Endothelial cell of umbilical vein (primary cell): Measurements from ENCODE around the gene ULK4. TPM values are rescaled to one million over a fixed set of nuclear protein-coding genes. Genes with fewer than 3 reads are reported as not detected.

Experiments
- BruUV-seq: library from RNA; stranded (reverse); fragments of 400-500 nt; replicated peaks from 2 replicates; lab custom pipeline; 2021; lab: Mats Ljungman, UMichigan
- CTCF ChIA-PET: fragments of 300-600, 350-600 bp; sonication (Branson Sonifier 250); formaldehyde crosslinking; loops from one replicate; lab custom pipeline; 2021; ENCODE audit warnings: antibody characterized with exemption, inconsistent platforms; lab: Charles Lee
- POLR2A ChIA-PET: fragments of 300-600, 350-600 bp; sonication (Branson Sonifier 250); formaldehyde crosslinking; loops from one replicate; lab custom pipeline; 2021; ENCODE audit warnings: antibody characterized with exemption, inconsistent platforms; lab: Charles Lee
- DNase-seq: peaks from one replicate; pipeline ENCODE4 v3.0.0-alpha.2; 2011; ENCODE audit warnings: low read depth, low spot score
- FAIRE-seq: peaks from 2 replicates; lab custom pipeline; 2011; peaks lifted over from hg19 to GRCh38; lab: Jason Lieb, UNC
- H2AFZ ChIP-seq: 2 replicates; pipeline ENCODE4 v1.6.0; 2012; ENCODE audit warnings: low read depth, low read length, control low read depth, inconsistent platforms
- H3K27ac ChIP-seq: 2 replicates; pipeline ENCODE4 v1.5.1; 2011; ENCODE audit warnings: low read depth, mild to moderate bottlenecking, control low read depth, low read length, moderate library complexity; ENCODE audit not compliant: insufficient read depth
- H3K27me3 ChIP-seq, 2 experiments: 2 replicates each; pipeline versions ENCODE4 v1.6.0 to v1.6.1; 2011; ENCODE audit warnings: low read length in 2 of 2, mixed read lengths in 1 of 2; ENCODE audit not compliant: control insufficient read depth in 2 of 2, insufficient read depth in 2 of 2
- H3K36me3 ChIP-seq, 2 experiments: 2 replicates in 1 of 2; 3 replicates in 1 of 2; pipeline ENCODE4 v1.5.1; 2011; ENCODE audit warnings: low read length in 2 of 2, mild to moderate bottlenecking in 1 of 2, moderate library complexity in 1 of 2; ENCODE audit not compliant: control insufficient read depth in 2 of 2, insufficient read depth in 2 of 2; ENCODE audit errors: extremely low read depth in 1 of 2
- H3K4me1 ChIP-seq: 3 replicates; pipeline ENCODE4 v1.5.1; 2011; ENCODE audit warnings: mild to moderate bottlenecking, low read length; ENCODE audit not compliant: control insufficient read depth, insufficient read depth; ENCODE audit errors: extremely low read depth
- H3K4me2 ChIP-seq: 2 replicates; pipeline ENCODE4 v1.6.1; 2011; ENCODE audit warnings: low read length, control low read depth, mixed read lengths; ENCODE audit not compliant: insufficient read depth
- H3K4me3 ChIP-seq, 3 experiments: fragments of 200-600 bp in 1 of 3; sonication (generic), shearing (Covaris generic) in 1 of 3; replicated peaks in 1 of 3; 2 replicates each; pipeline ENCODE4 v1.5.1; 2011 to 2016; ENCODE audit warnings: control low read depth in 3 of 3, low read length in 3 of 3, mild to moderate bottlenecking in 2 of 3, inconsistent platforms in 1 of 3, low read depth in 1 of 3, moderate library complexity in 1 of 3; ENCODE audit not compliant: insufficient read depth in 1 of 3
- H3K79me2 ChIP-seq: 2 replicates; pipeline ENCODE4 v1.6.0; 2012; ENCODE audit warnings: low read length, inconsistent platforms; ENCODE audit not compliant: control insufficient read depth, insufficient read depth
- H3K9ac ChIP-seq: replicated peaks from 2 replicates; pipeline ENCODE3; 2011; ENCODE audit warnings: low read length, control low read depth; ENCODE audit not compliant: insufficient read depth; ENCODE audit errors: extremely low read depth
- H3K9me1 ChIP-seq: replicated peaks from 3 replicates; pipeline ENCODE4 v1.6.0; 2011; ENCODE audit warnings: mild to moderate bottlenecking, low read length; ENCODE audit not compliant: control insufficient read depth, insufficient read depth; ENCODE audit errors: extremely low read depth
- H3K9me3 ChIP-seq: replicated peaks from 2 replicates; pipeline ENCODE4 v1.5.1; 2012; ENCODE audit warnings: low read length, inconsistent platforms; ENCODE audit not compliant: control insufficient read depth, insufficient read depth
- H4K20me1 ChIP-seq: replicated peaks from 2 replicates; pipeline ENCODE3; 2011; ENCODE audit warnings: mild to moderate bottlenecking, low read length; ENCODE audit not compliant: control insufficient read depth, insufficient read depth; ENCODE audit errors: extremely low read depth
- EZH2 ChIP-seq: IDR thresholded peaks from 2 replicates; pipeline ENCODE4 v1.6.1; 2012; ENCODE audit warnings: borderline replicate concordance, low read depth, mild to moderate bottlenecking, moderate library complexity, low read length, inconsistent platforms; ENCODE audit not compliant: severe bottlenecking
- FOS ChIP-seq: IDR thresholded peaks from 2 replicates; pipeline ENCODE4 v1.6.1; 2011; ENCODE audit warnings: mild to moderate bottlenecking, low read length, moderate library complexity, borderline replicate concordance; ENCODE audit not compliant: insufficient read depth
- GATA2 ChIP-seq: IDR thresholded peaks from 2 replicates; pipeline ENCODE4 v1.7.0; 2011; ENCODE audit warnings: low read depth, mild to moderate bottlenecking, moderate library complexity, mixed read lengths, low read length; ENCODE audit not compliant: insufficient read length, insufficient read depth
- JUN ChIP-seq: IDR thresholded peaks from 2 replicates; pipeline ENCODE4 v1.6.1; 2011; ENCODE audit warnings: borderline replicate concordance, low read depth; ENCODE audit not compliant: insufficient read length, insufficient read depth
- MYC ChIP-seq: IDR thresholded peaks from one replicate; pipeline ENCODE4 v1.6.1; 2011; ENCODE audit warnings: mild to moderate bottlenecking, low read depth, low read length
- POLR2A ChIP-seq: IDR thresholded peaks from 2 replicates; pipeline ENCODE4 v1.6.1; 2012; ENCODE audit warnings: low read depth, mild to moderate bottlenecking, control low read depth, low read length
- POLR2AphosphoS5 ChIP-seq: IDR thresholded peaks from 2 replicates; pipeline ENCODE4 v1.6.1; 2012; ENCODE audit warnings: low read depth, mild to moderate bottlenecking, control low read depth, low read length, moderate library complexity; ENCODE audit not compliant: insufficient read depth
- dilution Hi-C: fragments of 300-500 bp; cut with MboI; formaldehyde crosslinking; loops from one replicate; pipeline ENCODE4 v1.15.0; 2019; ENCODE audit warnings: low sequenced_read_pairs; ENCODE audit not compliant: extremely low pct_ligation_motif_present
- intact Hi-C: fragments of 100-400 bp; cut with micrococcal nuclease; formaldehyde crosslinking; loops from one replicate; pipeline ENCODE4 v1.10.0; 2022
- polyA plus RNA-seq, 4 experiments: library from polyadenylated mRNA; depleted of rRNA in 3 of 4; stranded (reverse) in 3 of 4; unstranded in 1 of 4; fragments of >200 nt; gene quantifications; 2 replicates each; pipeline versions ENCODE4 v1.2.1 to v1.2.3, GENCODE V29; 2011 to 2012; ENCODE audit warnings: missing spikeins in 1 of 4
- total RNA-seq: library from RNA; stranded (reverse); gene quantifications from 2 replicates; pipeline ENCODE4 v1.2.3, GENCODE V29; 2021
- TF ChIP-seq, protein P1 (sequence below), 2 donors: IDR thresholded peaks; 1 replicate in 1 of 2; 2 replicates in 1 of 2; pipeline ENCODE4 v1.5.1; 2011; ENCODE audit warnings: low read length in 2 of 2, mild to moderate bottlenecking in 2 of 2, moderate library complexity in 2 of 2, control low read depth in 1 of 2, inconsistent platforms in 1 of 2, low read depth in 1 of 2; ENCODE audit not compliant: insufficient read depth in 1 of 2; ENCODE audit errors: extremely low read depth in 1 of 2
- TF ChIP-seq, protein P2 (sequence below): IDR thresholded peaks from 2 replicates; pipeline ENCODE4 v1.6.1; 2011; ENCODE audit not compliant: insufficient read depth, insufficient read length

The ULK4 gene
- total and polyA plus RNA-seq, 2 donors (not counting 3 experiments of a cell fraction or from before 2014, with no cell fraction given): 3.3 to 16.0 TPM

- Histone ChIP-seq H3K4me3 (no peak overlapping the region), H3K9me3 (no peaks in the 10 kb centered on the region), H3K27ac (no peak overlapping the region), H3K4me1 (no peaks in the 10 kb centered on the region), H2AFZ (no peak overlapping the region), H4K20me1 (no peaks in the 10 kb centered on the region), H3K27me3 (no peaks in the 10 kb centered on the region), H3K79me2 (no peaks in the 10 kb centered on the region), H3K9ac (no peak overlapping the region), H3K9me1 (no peaks in the 10 kb centered on the region), H3K4me2 (no peak overlapping the region), H3K36me3 (no peaks in the 10 kb centered on the region)
- TF ChIP-seq JUN (no peak), POLR2A (no peak)
- intact Hi-C loops: no loop called here
- DNase-seq (no peak), FAIRE-seq (no peak)
- dilution Hi-C loops: no loop called here
- BruUV-seq: no TSS peak
- ChIA-PET POLR2A (no interaction called here), CTCF (interaction anchor here (0.9 kb wide), 1 partner anchor 9 kb away, joined by 3 read pairs; no protein-coding TSS in a partner anchor)
Observed at GRCh38 chr3:41592753-41593510, 369.0 kb downstream of the ULK4 start.

DNA sequence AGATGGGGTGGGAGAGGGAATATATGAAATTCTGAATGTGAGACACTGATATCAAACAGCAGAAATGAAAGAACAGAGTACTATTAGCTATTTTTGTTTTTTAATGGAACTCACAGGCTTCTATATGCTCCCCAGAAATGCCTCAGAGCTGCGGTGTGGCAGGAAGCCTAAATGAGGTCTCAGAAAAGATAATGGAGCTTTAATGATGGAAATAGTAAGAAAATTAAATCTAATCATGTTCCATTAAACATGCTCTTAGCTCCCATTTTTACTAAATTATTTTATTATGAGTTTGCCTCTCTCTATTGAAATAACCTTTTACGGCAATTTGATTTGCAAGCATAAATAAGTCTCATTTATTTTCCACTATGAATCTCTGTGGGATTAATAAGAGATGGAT lies 378.9 kb downstream of the ULK4 start:
- Histone ChIP-seq H2AFZ (no peak overlapping the region), H3K36me3 (no peaks in the 10 kb centered on the region), H3K9me1 (no peaks in the 10 kb centered on the region), H3K27me3 (no peaks in the 10 kb centered on the region), H3K9ac (no peak overlapping the region), H3K4me1 (no peaks in the 10 kb centered on the region), H3K4me2 (no peak overlapping the region), H3K9me3 (no peaks in the 10 kb centered on the region), H3K4me3 (no peak overlapping the region), H3K79me2 (no peaks in the 10 kb centered on the region), H3K27ac (no peak overlapping the region), H4K20me1 (no peaks in the 10 kb centered on the region)
- TF ChIP-seq, protein P1, sequence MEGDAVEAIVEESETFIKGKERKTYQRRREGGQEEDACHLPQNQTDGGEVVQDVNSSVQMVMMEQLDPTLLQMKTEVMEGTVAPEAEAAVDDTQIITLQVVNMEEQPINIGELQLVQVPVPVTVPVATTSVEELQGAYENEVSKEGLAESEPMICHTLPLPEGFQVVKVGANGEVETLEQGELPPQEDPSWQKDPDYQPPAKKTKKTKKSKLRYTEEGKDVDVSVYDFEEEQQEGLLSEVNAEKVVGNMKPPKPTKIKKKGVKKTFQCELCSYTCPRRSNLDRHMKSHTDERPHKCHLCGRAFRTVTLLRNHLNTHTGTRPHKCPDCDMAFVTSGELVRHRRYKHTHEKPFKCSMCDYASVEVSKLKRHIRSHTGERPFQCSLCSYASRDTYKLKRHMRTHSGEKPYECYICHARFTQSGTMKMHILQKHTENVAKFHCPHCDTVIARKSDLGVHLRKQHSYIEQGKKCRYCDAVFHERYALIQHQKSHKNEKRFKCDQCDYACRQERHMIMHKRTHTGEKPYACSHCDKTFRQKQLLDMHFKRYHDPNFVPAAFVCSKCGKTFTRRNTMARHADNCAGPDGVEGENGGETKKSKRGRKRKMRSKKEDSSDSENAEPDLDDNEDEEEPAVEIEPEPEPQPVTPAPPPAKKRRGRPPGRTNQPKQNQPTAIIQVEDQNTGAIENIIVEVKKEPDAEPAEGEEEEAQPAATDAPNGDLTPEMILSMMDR (IDR thresholded peaks at IDR 0.05; ENCODE audit: extremely low read depth in 1 of 2, insufficient read depth in 1 of 2, low read depth in 1 of 2, low read length in 2 of 2): no peak
- no peak for TF ChIP-seq FOS
- TF ChIP-seq POLR2AphosphoS5: no peak
- TF ChIP-seq JUN: no peak
- TF ChIP-seq EZH2: no peak
- no peak for TF ChIP-seq MYC
- TF ChIP-seq, protein P2, sequence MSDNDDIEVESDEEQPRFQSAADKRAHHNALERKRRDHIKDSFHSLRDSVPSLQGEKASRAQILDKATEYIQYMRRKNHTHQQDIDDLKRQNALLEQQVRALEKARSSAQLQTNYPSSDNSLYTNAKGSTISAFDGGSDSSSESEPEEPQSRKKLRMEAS: no peak
- TF ChIP-seq GATA2: no peak
- CTCF ChIA-PET: no interaction called here
- POLR2A ChIA-PET: no interaction called here
- dilution Hi-C loops (no loop called here), intact Hi-C loops (no loop called here)
- DNase-seq (no peak), FAIRE-seq (no peak)
- no TSS peak for BruUV-seq
